GM21619 (cell line): ENCODE measurements around the gene CEP128.

Experiments used
- ATAC-seq: cut with Tn5 transposase; IDR thresholded peaks from one replicate; pipeline ENCODE4 v1.9.1; 2021; ENCODE audit not compliant: unreplicated experiment

CEP128 gene

GRCh38 chr14:80941241-80942185 lies at the start of gene CEP128:
CEP128 (minus strand) TSS chr14:80941738.
- peak; percentile 98 for ATAC-seq

GRCh38 chr14:80988735-80989429 lies 47.3 kb upstream of the CEP128 start:
- ATAC-seq, result peak; percentile 68

GRCh38 chr14:80988192-80988591 lies 46.7 kb upstream of the CEP128 start:
- no peak for ATAC-seq

GRCh38 chr14:80987235-80988032 lies 45.9 kb upstream of the CEP128 start:
- peak; percentile 59 for ATAC-seq

GRCh38 chr14:80982711-80983110 lies 41.2 kb upstream of the CEP128 start:
- ATAC-seq, result no peak

- ATAC-seq, result no peak
Observed at GRCh38 chr14:80981673-80982072, 40.1 kb upstream of the CEP128 start.

GRCh38 chr14:80981156-80981555 lies 39.6 kb upstream of the CEP128 start:
- ATAC-seq, result no peak

GRCh38 chr14:80979951-80980350 lies 38.4 kb upstream of the CEP128 start:
- no peak for ATAC-seq

- ATAC-seq, result no peak
Observed at GRCh38 chr14:80978403-80978802, 36.9 kb upstream of the CEP128 start.

- ATAC-seq, result peak; percentile 81
Observed at GRCh38 chr14:80977221-80977620, 35.7 kb upstream of the CEP128 start.

- ATAC-seq, result no peak
Observed at GRCh38 chr14:80974679-80975078, 33.1 kb upstream of the CEP128 start.

- no peak for ATAC-seq
Observed at GRCh38 chr14:80973931-80974641, 32.5 kb upstream of the CEP128 start.

- no peak for ATAC-seq
Observed at GRCh38 chr14:80965037-80965436, 23.5 kb upstream of the CEP128 start.

- ATAC-seq, result peak; percentile 97
Observed at GRCh38 chr14:80959496-80959895, 18.0 kb upstream of the CEP128 start.

GRCh38 chr14:80958939-80959338 lies 17.4 kb upstream of the CEP128 start:
- ATAC-seq, result no peak

GRCh38 chr14:80958226-80958625 lies 16.7 kb upstream of the CEP128 start:
- ATAC-seq, result no peak

- ATAC-seq, result no peak
Observed at GRCh38 chr14:80957613-80958012, 16.1 kb upstream of the CEP128 start.

- ATAC-seq, result no peak
Observed at GRCh38 chr14:80956922-80957321, 15.4 kb upstream of the CEP128 start.

- no peak for ATAC-seq
Observed at GRCh38 chr14:80956102-80956501, 14.6 kb upstream of the CEP128 start.

GRCh38 chr14:80955416-80955941 lies 13.9 kb upstream of the CEP128 start, which contains the start of gene TSHR:
TSHR (plus strand) TSS chr14:80955621; CDS start chr14:80955681, 60 bp downstream.
- no peak for ATAC-seq
